DOHH2 (cell line): ENCODE data around the gene HNRNPAB.

ENCODE experiments used
- CTCF ChIP-seq: fragments of 200-600 bp; sonication (generic); IDR thresholded peaks from one replicate; pipeline ENCODE4 v1.5.1; 2014; ENCODE audit warnings: antibody characterized with exemption, mild to moderate bottlenecking, low read depth, low read length; ENCODE audit not compliant: poor library complexity, severe bottlenecking
- EZH2phosphoT487 ChIP-seq: fragments of 200-600 bp; sonication (generic); IDR thresholded peaks from 2 replicates; pipeline ENCODE4 v1.6.1; 2017; ENCODE audit warnings: borderline replicate concordance, mild to moderate bottlenecking, antibody characterized with exemption, low read length, moderate library complexity, mixed read lengths

DNA sequence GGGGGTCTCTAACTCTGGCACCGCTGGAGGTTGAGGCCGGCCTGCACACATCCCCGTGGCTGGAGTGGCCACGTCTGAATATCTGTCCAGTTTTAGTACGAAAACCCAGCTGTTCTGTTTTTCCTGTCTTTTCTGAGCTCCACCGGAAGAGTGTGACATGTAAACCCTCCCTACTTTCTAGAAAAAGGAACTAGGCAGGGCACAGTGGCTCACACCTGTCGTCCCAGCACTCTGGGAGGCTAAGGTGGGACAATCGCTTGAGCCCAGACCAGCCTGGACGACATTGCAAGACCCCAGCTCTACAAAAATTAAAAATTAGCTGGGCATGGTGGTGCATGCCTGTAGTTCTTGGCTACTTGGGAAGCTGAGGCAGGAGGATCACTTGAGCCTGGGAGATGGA, 36.4 kb downstream of the HNRNPAB start:
- TF ChIP-seq CTCF (no peak), EZH2phosphoT487 (no peak)
